NK-92 treated with Interleukin-12 subunit alpha and Interleukin-12 subunit beta, amount 100 ng/mL, for 24 hours (cell line): ENCODE data around the gene SNTG2.

Experiments used
- DNase-seq: peaks from one replicate; lab custom pipeline; 2025; lab: John Stamatoyannopoulos, UW

SNTG2 gene

DNA sequence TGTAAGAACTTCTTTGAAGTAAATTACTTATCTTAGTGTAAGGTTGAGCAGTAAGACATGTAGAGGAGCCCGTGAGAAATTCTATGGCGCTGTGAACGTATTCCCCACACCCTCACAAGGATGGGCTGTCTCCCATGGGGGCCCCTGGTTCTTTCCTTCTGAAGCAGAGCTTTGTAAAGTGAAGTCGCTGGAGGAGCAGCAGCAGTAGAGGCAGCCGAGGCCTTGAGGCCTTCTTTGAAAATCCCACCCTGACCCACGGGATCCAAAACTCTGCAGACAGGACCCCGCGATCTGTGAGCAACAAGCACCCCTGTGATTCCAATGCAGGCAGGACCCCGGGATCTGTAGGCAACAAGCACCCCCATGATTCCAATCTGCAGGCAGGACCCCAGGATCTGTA, 23.8 kb upstream of the SNTG2 start:
- DNase-seq: no peak

DNA sequence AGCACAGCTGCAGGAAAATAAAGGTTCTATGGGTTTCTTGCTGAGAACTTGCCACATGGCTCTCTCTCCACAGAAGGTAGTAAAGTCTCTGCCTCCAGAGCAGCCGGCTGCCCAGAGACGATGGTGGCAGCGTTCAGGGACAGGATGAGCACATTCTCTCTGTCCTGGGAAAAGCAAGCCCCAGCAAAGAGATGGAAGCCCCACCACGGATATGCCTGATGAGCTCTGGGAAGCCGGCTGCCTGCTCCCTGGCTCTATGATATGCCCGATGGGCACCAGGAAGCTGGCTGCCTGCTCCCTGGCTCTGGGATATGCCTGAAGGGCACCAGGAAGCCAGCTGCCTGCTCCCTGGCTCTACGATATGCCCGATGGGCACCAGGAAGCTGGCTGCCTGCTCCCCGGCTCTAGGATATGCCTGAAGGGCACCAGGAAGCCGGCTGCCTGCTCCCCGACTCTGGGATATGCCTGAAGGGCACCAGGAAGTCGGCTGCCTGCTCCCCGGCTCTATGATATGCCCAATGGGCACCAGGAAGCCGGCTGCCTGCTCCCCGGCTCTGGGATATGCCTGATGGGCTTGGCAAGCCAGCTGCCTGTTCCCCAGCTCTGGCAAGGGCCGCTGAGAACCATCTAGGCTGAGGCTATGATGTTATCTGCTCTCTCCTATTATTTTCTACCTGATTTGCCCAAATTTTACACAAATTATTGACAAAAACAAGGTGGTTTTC, 21.5 kb upstream of the SNTG2 start:
- DNase-seq: no peak

DNA sequence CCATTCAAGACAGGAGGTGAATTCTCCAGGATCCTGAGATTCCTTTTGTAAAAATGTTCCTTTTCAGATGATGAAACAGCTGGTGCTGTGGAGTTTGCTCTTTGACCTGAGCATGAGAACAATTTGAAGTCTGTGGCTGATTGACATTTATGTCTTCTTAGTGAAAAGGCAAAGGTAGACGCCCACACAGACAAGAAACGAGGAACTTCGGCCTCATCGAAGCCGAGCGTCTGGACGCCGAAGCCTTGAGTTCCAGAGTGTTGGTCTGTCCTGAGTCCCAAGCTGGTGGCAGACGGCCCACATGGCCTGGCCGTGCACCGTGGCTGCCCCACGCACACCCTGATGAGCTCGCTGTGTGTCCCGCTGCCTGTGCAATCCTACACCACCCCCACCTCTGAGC, 20.7 kb upstream of the SNTG2 start:
- DNase-seq: no peak

DNA sequence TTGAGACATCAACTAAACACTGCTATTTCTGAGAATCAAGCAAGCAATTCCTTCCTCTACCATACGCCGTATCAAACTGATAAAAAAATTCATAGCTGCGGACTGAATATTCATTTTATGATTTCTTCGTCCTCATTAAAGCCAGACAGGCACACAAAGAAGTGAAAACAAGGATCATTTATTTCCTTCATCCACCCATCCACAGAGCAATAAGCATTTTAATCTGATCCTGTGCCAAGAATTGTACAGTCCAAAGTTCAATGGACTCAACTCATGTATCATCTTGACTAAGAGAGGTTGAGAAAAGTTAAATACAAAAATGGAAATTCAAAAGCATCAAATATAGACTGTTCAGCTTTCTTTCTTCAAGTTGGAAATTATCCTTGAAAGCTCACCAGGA, 19.7 kb upstream of the SNTG2 start:
- DNase-seq: no peak

DNA sequence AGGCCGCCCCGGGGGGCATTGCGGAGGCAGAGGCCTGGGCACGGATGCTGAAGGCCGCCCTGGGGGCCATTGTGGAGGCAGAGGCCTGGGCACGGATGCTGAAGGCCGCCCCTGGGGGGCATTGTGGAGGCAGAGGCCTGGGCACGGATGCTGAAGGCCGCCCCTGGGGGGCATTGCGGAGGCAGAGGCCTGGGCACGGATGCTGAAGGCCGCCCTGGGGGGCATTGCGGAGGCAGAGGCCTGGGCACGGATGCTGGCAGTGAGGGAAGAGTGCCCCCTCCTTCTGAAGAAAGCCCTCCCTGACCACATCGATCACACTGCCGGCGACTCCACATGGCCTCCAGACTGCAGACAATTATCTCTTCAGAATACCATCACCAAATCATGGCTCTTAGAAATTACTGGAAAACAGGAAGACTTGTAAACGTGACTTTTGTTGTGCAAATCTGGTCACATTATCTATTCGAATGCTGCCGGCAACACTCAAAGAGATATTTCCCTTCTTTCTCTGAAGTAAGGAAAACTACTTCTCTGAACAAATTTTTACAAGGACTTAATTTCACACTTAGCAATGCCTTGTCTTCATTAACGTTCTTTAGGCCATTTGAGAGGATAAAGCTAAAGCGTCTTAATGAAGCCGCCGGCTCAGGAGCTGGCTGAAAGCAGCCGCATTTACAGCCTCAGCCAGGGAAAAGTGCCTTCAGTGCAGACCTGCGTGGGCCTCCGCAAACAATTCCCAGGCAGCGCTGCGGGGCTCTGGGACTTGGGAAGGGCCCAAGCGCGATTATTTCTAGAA, 18.1 kb upstream of the SNTG2 start:
- DNase-seq: no peak

DNA sequence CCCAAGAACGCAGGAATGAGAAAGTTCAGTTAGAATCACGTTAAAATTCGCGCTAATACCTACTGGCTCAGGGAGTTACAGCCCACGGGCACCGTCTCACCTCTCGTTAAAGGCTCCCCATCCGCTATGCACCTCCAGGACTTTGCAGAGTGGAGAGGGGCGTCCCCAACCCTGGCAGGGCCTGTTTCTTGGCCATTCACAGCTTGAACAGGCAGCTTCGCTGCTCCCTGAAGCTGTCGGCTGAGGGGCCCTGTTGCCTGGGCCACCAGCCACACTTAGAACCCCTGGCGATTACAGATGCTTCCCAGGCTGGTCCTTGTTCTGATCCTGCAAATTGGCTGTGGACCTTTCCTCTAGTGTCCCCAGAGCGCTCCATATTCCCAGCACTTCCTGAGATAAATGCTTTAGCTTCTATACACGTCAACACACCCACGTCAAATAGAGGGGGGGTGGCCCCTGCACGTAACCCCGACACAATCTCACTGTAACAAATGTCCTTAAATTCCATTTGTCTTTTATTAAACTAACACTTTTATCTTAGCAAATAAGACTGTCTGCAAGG, 16.8 kb upstream of the SNTG2 start:
- DNase-seq: no peak

DNA sequence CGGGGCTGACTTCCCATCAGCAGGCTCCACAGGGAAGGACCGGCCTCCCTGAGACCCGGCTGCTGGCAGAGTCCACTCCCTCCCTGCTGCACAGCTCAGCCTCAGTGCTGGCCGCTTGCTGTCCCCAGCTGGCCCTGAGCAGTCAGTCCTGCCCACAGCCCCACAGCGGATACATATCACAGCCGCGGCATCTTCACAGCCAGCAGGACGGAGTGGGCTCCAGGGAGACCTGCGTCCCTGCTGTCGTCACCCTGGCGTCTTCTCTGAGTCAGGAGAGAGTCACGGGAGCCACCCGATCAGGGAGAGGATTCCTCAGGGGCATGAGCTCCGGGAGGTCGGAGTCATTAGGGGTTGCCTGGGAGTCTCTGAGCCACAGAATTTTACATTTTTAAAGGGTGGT, 13.1 kb upstream of the SNTG2 start:
- no peak for DNase-seq

DNA sequence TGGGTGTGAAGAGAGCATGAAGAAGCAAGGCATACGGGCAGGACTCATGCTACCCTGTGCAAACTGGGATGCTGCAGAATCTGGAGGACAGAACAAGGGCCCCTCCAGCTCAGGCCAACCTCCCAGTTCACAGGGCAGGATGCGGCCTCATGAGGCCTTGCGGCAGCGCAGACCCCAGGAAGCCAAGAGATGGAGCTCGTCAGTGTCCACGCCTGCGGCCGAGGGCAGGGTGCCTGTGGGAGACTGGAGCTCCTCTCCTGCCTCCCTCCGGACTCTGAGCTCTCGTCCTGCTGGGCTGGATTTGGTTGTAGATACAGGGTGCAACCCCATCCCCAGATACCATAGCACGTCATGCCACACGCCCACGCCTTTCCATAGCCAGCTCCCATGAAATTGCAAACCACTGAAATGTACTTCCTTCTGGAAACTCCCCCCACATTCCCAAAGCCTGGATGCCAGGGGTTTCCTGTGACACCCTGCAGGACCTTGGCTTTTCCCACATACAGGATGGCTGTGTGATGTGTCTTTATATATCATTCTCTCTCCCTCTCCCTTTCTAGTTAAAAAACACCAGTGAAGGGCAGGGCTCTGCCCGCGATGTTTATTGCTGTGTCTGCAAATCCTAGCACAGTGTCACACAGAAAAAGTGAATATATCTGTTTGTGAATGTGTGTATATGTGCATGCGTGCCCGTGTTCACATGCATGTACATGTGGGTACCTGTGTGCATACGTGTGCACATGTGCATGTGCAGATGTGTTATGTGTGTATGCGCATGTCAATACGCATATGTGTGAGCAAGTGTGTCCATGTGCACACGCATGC, 12.3 kb upstream of the SNTG2 start:
- DNase-seq: no peak

DNA sequence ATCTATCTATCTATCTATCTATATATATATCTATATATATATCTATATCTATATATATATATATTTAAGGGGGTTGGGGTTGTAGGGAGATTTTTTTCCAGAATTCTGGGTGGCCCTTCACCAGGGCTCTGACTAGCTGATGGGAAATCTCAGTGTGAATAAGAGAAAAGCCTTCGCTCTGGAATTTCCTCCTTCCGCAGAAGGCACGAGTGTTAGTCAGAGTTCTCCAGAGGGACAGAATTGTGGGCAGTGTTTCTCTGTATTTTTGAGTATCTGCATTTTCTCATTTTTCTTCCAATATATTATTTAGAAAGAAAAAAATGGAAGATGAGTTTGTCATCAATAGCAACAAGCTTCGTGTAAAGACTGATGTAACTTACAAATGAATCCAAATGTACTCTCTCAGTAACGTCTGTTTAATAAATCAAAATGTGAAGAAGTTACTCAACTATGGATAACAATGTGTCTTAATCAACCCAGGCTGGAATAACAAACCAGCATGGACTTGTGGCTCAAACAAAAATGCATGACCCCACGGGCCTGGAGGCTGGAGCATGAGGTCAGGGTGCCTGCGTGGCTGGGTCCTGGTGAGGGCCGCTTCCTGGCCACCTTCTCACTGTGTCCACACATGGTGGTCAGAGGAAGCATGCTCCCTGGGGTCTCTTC, 10.6 kb upstream of the SNTG2 start:
- no peak for DNase-seq

DNA sequence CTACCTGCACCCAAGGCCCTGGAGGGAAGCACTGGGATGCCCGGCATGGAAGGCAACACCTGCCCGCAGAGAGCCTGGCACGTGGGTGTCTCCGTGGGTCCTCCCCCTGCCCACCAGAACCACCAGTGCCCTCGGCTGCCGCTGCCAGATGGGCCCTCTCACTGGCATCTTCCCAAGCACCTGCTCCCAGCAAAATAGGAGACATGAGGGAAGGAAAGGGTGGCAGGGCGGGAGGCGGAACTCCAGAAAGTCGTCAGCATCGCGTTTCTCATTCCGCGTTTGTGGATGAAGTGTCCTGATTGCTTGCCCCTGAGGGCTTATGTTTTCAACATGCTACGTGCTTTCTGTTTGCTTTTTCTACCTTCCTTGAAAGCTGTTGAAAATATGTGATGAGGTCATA, 8.8 kb upstream of the SNTG2 start:
- DNase-seq: no peak

DNA sequence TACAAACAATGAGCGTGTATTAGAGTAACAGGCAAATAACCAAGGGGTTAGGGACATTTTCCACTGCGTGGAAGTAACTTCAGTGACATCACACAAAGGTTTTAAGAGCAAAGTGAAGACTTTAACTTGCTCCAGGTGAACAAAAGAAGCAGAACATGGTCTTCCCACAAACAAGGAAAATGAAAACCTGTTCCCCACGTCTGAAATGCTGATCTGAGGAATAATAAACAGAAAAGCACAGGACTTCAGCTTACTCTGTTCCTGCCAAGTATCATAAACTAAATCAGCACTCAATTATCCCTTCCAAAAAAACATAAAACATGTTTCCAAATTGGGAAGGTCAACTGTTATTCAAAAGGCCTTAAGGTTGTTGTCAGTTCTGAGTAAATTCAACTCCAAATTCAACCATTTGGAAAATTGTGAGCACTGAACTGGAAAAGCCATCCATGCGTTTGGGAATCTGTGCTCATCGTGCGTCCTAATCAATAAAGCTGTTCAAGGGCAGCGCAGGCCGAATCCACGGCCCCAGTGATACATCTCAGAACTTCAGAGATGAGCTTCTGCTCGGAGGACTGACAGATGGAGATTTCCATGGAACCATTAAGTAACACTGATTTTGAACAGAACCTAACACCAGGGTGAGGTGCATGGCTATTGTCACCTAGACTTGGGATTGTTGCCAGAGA, 7.7 kb upstream of the SNTG2 start:
- DNase-seq: no peak

DNA sequence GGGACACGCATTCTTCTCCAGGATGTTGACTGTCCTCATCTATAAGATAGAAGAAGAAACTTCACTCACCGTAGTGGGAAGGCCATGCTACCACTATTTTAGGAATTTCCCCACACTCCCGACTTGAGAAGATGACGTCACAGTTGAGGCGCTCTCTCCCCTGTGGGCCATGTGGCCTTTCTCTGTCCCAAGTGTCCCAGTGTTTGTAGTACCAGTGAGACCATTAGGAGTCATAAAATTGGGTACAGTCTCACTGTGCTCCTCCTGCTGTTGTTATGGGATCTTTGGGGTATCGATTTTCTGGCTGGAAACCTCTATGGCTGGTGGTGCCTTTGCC, 7.2 kb upstream of the SNTG2 start:
- no peak for DNase-seq

DNA sequence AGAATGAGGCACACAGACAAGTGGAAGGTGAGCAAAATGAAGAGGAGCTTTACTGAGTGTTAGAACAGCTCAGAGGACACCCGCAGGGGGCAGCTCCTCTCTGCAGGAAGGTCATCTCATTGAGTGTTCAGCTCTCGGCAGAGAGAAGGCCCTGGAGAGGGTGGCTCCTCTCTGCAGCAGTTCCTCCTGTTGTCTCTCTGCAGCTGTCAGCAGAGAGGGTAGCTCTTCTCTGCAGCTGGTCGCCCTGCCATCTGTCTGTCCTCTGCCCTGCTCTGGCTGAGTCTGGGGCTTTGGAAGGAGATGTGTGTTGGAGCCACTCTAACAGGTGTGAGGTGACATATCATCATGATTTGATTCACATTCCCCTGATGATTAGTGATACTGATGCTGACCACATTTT, 6.8 kb upstream of the SNTG2 start:
- DNase-seq: no peak

DNA sequence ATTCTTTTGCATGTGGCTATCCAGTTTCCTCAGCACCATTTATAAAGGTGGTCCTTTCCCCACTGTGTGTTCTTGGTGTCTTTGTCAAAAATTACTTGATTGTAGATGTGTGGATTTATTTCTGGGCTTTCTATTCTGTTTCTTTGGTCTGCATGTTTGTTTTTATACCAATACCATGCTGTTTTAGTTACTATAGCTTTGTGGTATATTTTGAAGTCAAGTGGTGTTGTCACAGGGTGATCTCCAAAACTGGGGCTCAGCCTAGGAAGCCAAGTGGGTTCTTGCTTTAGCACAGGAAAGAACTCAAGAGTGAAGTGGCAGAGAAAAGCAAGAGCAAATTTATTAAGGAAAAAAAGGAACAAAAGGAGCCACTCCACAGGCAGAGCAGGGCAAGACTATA, 6.0 kb upstream of the SNTG2 start:
- DNase-seq: no peak

DNA sequence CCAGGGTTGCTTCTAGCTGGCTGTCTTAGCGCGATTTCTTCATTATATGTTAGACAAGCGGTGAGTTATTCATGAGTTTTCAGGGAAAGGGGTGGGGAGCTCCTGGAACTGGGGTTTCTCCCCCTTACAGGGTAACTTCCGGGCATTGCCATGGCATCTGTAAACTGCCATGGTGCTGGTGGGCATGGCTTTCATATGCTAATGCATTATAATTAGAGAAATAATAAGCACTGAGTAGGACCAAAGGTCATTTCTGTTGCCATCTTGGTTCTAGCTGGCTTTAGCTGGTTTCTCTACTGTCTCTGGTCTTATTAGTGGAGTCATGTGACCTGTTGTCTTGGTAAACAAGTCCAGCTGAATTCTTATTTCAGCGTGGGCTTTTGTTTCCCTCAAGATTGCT, 5.5 kb upstream of the SNTG2 start:
- no peak for DNase-seq

DNA sequence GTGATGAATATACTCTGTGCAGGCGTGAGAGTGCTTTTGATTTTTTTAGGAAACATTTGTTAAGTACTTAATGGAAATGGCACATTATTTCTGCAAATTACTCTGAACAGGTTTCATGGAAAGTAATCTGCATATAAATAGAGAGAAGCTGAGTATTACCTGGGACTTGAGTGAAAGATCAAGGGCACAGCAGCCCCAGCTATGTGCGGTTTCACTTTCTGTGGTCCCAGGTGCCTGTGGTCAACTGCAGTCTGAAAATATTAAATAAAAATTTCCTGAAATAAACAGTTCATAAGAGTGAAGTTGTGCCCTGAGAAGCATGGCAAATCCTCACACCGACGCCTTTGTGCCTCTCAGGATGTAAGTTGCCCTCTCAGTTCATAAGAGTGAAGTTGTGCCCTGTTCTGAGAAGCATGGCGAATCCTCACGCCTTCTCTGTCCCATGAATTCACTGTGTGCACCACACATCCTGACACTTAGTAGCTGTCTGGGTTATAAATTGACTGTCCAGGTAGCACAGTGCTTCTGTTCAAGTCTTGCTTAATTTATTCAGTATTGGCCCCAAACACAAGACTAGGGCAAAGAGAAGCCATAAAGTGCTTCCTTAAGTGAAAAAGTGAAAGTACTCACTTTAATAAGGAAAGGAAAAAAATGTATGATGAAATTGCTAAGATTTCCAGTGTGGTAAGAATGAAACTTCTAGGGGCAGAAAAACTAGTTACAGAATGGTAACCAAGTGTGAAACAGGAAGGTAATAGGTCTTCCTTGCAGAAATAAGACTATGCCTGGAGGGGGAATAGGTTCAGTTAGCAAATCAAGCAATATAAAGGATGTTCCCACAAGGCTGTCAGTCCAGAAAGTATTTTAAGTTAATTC, 4.3 kb upstream of the SNTG2 start:
- DNase-seq: no peak

DNA sequence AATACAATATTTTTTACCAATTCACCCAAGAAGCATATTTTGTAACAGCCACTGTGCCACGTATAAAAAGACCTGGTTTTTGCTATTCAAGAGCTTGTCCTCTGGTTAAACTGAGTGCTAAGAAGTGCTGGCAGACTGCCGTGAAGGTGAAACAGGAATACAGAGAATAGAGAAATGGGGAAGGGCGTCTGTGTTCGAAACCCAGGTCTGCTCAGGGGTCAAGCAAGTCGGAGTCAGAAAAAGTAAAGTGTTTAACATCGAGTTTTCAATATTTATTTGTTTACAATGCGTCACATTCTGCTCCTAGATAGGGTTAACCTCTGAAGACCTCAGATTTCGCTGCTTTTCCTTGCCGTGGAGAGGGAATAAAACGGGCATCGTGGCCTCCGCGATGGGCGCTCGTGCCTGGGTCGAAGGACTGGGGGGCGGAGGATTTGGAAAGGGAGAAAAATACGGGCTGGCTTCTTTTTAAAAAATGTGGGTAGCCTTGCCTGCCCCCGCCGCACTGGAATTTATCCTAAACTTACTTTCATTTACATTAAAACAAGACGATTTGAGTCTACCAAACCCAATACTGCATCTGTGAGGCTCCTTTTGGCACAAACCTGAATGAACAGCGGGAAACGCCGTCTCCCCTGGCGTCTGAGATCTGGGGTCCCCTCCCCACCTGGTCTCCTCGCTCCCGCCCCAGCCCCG, 1.1 kb upstream of the SNTG2 start:
- DNase-seq: no peak

DNA sequence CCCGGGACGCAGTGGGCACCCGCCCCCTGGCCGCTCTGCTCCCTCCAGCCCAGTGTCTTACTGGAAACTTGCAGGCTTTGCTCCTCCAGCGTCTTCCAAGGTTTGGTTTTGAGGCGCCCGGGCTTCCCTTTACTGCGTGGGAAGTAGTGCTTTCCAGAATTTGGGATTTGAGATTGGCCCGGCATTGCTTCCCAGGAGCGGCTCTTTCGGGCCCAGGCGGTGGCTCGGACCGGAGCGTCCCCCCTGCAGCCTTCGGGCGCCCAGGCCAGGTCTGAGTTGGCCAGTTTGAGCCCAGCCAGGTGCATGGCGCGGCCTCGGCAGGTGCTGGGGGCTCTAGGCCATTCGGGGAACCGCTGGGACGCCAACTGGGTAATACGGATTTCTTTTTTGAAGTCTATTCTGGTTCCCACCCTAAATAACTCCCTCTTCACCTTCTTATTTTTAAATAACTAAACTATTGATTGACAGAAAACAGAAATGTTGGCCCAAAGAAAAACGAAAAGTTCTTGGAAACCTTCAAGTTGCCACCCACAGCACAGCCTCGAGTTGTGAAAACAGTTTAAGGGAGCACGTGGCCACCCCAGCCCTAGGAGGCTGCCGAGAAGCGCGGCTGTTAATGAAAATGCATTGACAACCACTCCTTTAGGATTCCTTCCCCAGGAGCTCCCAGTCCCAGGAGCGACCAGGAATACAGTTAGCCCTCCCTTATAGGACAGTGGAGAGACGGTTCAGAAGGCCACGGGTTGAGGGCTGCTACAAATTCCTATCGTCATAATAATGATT, 766 bp downstream of the SNTG2 start:
- DNase-seq: no peak

DNA sequence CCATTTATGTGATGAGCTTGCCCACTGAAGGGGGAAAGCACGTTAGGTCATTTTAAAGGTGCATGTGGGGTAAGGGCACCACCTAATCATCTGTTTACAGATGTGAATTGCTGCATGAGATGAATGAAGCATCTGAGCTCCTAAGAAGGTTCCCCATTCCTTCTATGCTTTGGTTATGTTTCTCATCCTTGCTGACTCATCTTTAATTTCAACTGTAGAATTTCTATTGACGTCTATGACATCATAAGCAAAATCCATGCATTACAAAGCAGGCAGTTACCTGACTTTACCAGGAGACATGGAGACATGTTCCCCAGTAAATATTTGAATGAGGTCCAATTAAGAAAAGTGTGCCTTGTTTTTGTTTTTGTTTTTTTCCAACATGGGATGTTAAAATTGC, 2.8 kb downstream of the SNTG2 start:
- no peak for DNase-seq
